H1 (cell line): ENCODE measurements around the gene SMC6. TPM values are rescaled to one million over a fixed set of nuclear protein-coding genes. Genes with fewer than 3 reads are reported as not detected.

ENCODE experiments used
- CTCF ChIA-PET: fragments of 300-600 bp; sonication (Branson Sonifier 250); formaldehyde crosslinking; loops from one replicate; lab custom pipeline; 2021; ENCODE audit not compliant: partially characterized antibody; lab: Charles Lee
- POLR2A ChIA-PET: fragments of 300-600 bp; sonication (Branson Sonifier 250); formaldehyde crosslinking; loops from one replicate; lab custom pipeline; 2021; ENCODE audit warnings: inconsistent platforms; ENCODE audit not compliant: partially characterized antibody; lab: Charles Lee
- DNase-seq, 2 experiments: peaks; one replicate each; pipeline versions ENCODE4 v3.0.0 to v3.0.0-alpha.2; 2010 to 2022; ENCODE audit warnings: low spot score in 2 of 2, low read depth in 1 of 2, mixed read lengths in 1 of 2
- FAIRE-seq: peaks from 2 replicates; lab custom pipeline; 2011; peaks lifted over from hg19 to GRCh38; lab: Jason Lieb, UNC
- H2AFZ ChIP-seq: 2 replicates; pipeline ENCODE4 v1.8.1; 2012; ENCODE audit warnings: low read length, inconsistent platforms
- H2AK5ac ChIP-seq: 2 replicates; pipeline ENCODE4 v1.6.1; 2013; ENCODE audit warnings: low read depth, low read length
- H2BK120ac ChIP-seq: replicated peaks from 2 replicates; pipeline ENCODE3; 2013; ENCODE audit warnings: low read depth, low read length, inconsistent platforms
- H2BK12ac ChIP-seq: 2 replicates; pipeline ENCODE4 v1.6.1; 2013; ENCODE audit warnings: low read depth, low read length
- H2BK15ac ChIP-seq: 2 replicates; pipeline ENCODE4 v1.6.1; 2013; ENCODE audit warnings: low read length
- H2BK20ac ChIP-seq: 2 replicates; pipeline ENCODE4 v1.6.1; 2013; ENCODE audit warnings: low read length
- H2BK5ac ChIP-seq: 2 replicates; pipeline ENCODE4 v1.6.1; 2013; ENCODE audit warnings: low read depth, low read length
- H3K14ac ChIP-seq: 2 replicates; pipeline ENCODE4 v1.6.1; 2013; ENCODE audit warnings: inconsistent platforms; ENCODE audit not compliant: insufficient read length
- H3K18ac ChIP-seq: 2 replicates; pipeline ENCODE4 v1.6.1; 2013; ENCODE audit warnings: low read length; ENCODE audit errors: extremely low read depth
- H3K23ac ChIP-seq: 2 replicates; pipeline ENCODE4 v1.6.1; 2013; ENCODE audit warnings: inconsistent platforms; ENCODE audit not compliant: insufficient read length
- H3K23me2 ChIP-seq: 2 replicates; pipeline ENCODE4 v1.6.1; 2013; ENCODE audit warnings: low read depth, low read length
- H3K27ac ChIP-seq: 2 replicates; pipeline ENCODE4 v1.6.1; 2011; ENCODE audit warnings: low read depth, low read length, inconsistent platforms
- H3K27me3 ChIP-seq, 4 experiments: replicated peaks in 1 of 4; 1 replicate in 1 of 4; 2 replicates in 3 of 4; pipeline versions ENCODE4 v1.6.1 to v1.8.1; 2011 to 2013; ENCODE audit warnings: low read length in 3 of 4, mild to moderate bottlenecking in 3 of 4, inconsistent platforms in 2 of 4, mixed read lengths in 2 of 4, moderate library complexity in 1 of 4; ENCODE audit not compliant: control insufficient read depth in 3 of 4, insufficient read depth in 3 of 4; ENCODE audit errors: extremely low read depth in 1 of 4
- H3K36me3 ChIP-seq, 4 experiments: 2 replicates each; pipeline versions ENCODE4 v1.6.1 to v1.8.1; 2011 to 2013; ENCODE audit warnings: mild to moderate bottlenecking in 4 of 4, low read length in 3 of 4, moderate library complexity in 2 of 4, control low read depth in 1 of 4, inconsistent platforms in 1 of 4; ENCODE audit not compliant: insufficient read depth in 4 of 4, control insufficient read depth in 2 of 4
- H3K4ac ChIP-seq: replicated peaks from 2 replicates; pipeline ENCODE3; 2013; ENCODE audit warnings: low read length, low read depth, mixed read lengths, inconsistent platforms; ENCODE audit not compliant: insufficient read length
- H3K4me1 ChIP-seq, 4 experiments: replicated peaks in 1 of 4; 1 replicate in 1 of 4; 2 replicates in 3 of 4; pipeline versions ENCODE4 v1.6.1 to v1.8.1; 2011 to 2013; ENCODE audit warnings: low read length in 3 of 4, inconsistent platforms in 2 of 4, mixed read lengths in 1 of 4; ENCODE audit not compliant: insufficient read depth in 4 of 4, control insufficient read depth in 3 of 4
- H3K4me2 ChIP-seq, 2 experiments: 2 replicates each; pipeline versions ENCODE4 v1.6.1 to v1.8.1; 2011 to 2013; ENCODE audit warnings: low read depth in 2 of 2, low read length in 2 of 2, control low read depth in 1 of 2, inconsistent platforms in 1 of 2, mild to moderate bottlenecking in 1 of 2; ENCODE audit not compliant: insufficient read depth in 1 of 2
- H3K4me3 ChIP-seq, 4 experiments: fragments of 200-600, 300-600 bp in 1 of 4; sonication (generic), shearing (Covaris generic), sonication (Bioruptor Twin) in 1 of 4; 2 replicates each; pipeline versions ENCODE4 v1.5.1 to v1.8.1; 2011 to 2016; ENCODE audit warnings: low read length in 4 of 4, low read depth in 3 of 4, control low read depth in 2 of 4, inconsistent platforms in 2 of 4, mild to moderate bottlenecking in 2 of 4, mixed read lengths in 1 of 4, moderate library complexity in 1 of 4; ENCODE audit not compliant: insufficient read depth in 2 of 4; ENCODE audit errors: extremely low read depth in 1 of 4
- H3K56ac ChIP-seq: replicated peaks from 2 replicates; pipeline ENCODE3; 2013; ENCODE audit warnings: low read depth, mild to moderate bottlenecking, mixed read lengths, low read length, inconsistent platforms; ENCODE audit not compliant: insufficient read length
- H3K79me1 ChIP-seq: 2 replicates; pipeline ENCODE4 v1.6.1; 2013; ENCODE audit warnings: low read depth, low read length, control low read depth
- H3K79me2 ChIP-seq, 2 experiments: 2 replicates each; pipeline versions ENCODE4 v1.6.1 to v1.8.1; 2012 to 2013; ENCODE audit warnings: low read length in 2 of 2, mild to moderate bottlenecking in 2 of 2, inconsistent platforms in 1 of 2; ENCODE audit not compliant: insufficient read depth in 2 of 2, control insufficient read depth in 1 of 2
- H3K9ac ChIP-seq, 4 experiments: replicated peaks in 1 of 4; 1 replicate in 1 of 4; 2 replicates in 3 of 4; pipeline versions ENCODE4 v1.6.1 to v1.8.1; 2011 to 2013; ENCODE audit warnings: low read depth in 3 of 4, low read length in 3 of 4, control low read depth in 2 of 4, mild to moderate bottlenecking in 2 of 4, moderate library complexity in 2 of 4, inconsistent platforms in 1 of 4; ENCODE audit errors: extremely low read depth in 1 of 4
- H3K9me3 ChIP-seq, 2 experiments: 2 replicates each; pipeline versions ENCODE4 v1.6.1 to v1.8.1; 2012 to 2013; ENCODE audit warnings: mild to moderate bottlenecking in 2 of 2, moderate library complexity in 2 of 2, control low read depth in 1 of 2, inconsistent platforms in 1 of 2, low read depth in 1 of 2, low read length in 1 of 2, mixed read lengths in 1 of 2; ENCODE audit not compliant: insufficient read depth in 2 of 2
- H4K20me1 ChIP-seq, 2 experiments: replicated peaks in 1 of 2; 2 replicates each; pipeline versions ENCODE3 to v1.8.1; 2011 to 2013; ENCODE audit warnings: inconsistent platforms in 2 of 2, low read length in 2 of 2, mild to moderate bottlenecking in 1 of 2; ENCODE audit not compliant: insufficient read depth in 2 of 2, control insufficient read depth in 1 of 2
- H4K5ac ChIP-seq: 2 replicates; pipeline ENCODE4 v1.6.1; 2013; ENCODE audit warnings: low read length, low read depth, mixed read lengths, inconsistent platforms; ENCODE audit not compliant: insufficient read length
- H4K8ac ChIP-seq: 2 replicates; pipeline ENCODE4 v1.8.0; 2013; ENCODE audit warnings: mild to moderate bottlenecking, moderate library complexity, low read length, inconsistent platforms; ENCODE audit not compliant: insufficient read depth; ENCODE audit errors: extremely low read depth
- H4K91ac ChIP-seq: replicated peaks from 2 replicates; pipeline ENCODE3; 2013; ENCODE audit warnings: low read length, mixed read lengths, inconsistent platforms; ENCODE audit not compliant: insufficient read length
- EP300 ChIP-seq, 2 experiments: IDR thresholded peaks; 1 replicate in 1 of 2; 2 replicates in 1 of 2; pipeline ENCODE4 v1.6.1; 2011 to 2012; ENCODE audit warnings: low read depth in 2 of 2, low read length in 2 of 2, mild to moderate bottlenecking in 2 of 2, borderline replicate concordance in 1 of 2, inconsistent platforms in 1 of 2, moderate library complexity in 1 of 2
- JUND ChIP-seq: IDR thresholded peaks from 2 replicates; pipeline ENCODE4 v1.6.1; 2011; ENCODE audit warnings: mild to moderate bottlenecking, improper control_type of control experiment, low read length
- PHF8 ChIP-seq: fragments of 200-600 bp; sonication (generic); conservative IDR thresholded peaks from 2 replicates; pipeline ENCODE4 v1.7.1; 2012; ENCODE audit warnings: low read depth, mild to moderate bottlenecking, inconsistent platforms, low read length, moderate library complexity
- SP4 ChIP-seq: IDR thresholded peaks from 2 replicates; pipeline ENCODE4 v1.6.1; 2012; ENCODE audit warnings: low read length, inconsistent platforms
- SRF ChIP-seq: IDR thresholded peaks from 2 replicates; pipeline ENCODE4 v1.6.1; 2011; ENCODE audit warnings: mild to moderate bottlenecking, low read depth, low read length, moderate library complexity
- TAF1 ChIP-seq: IDR thresholded peaks from 2 replicates; pipeline ENCODE4 v1.6.1; 2011; ENCODE audit warnings: mild to moderate bottlenecking, low read depth, low read length
- WGBS, 2 experiments: shearing (Covaris generic) in 1 of 2; methylation state at CpG; one replicate each; pipeline versions ENCODE4 v1.1.6 to v1.1.7; 2013 to 2015; ENCODE audit warnings: low lambda C conversion rate in 2 of 2, mixed read lengths in 2 of 2, inconsistent platforms in 1 of 2, low coverage in 1 of 2, missing lambda C conversion rate in 1 of 2; ENCODE audit not compliant: insufficient replicate concordance in 2 of 2, insufficient coverage in 1 of 2, insufficient read length in 1 of 2; ENCODE audit errors: extremely low coverage in 1 of 2, missing lambda C conversion rate in 1 of 2; 5-methylcytosine and 5-hydroxymethylcytosine counted together
- polyA plus RNA-seq, 7 experiments: library from polyadenylated mRNA; depleted of rRNA in 3 of 7; stranded (reverse) in 5 of 7; unstranded in 2 of 7; fragments of >200 nt in 5 of 7; fragments of 200-250 nt in 2 of 7; gene quantifications; 1 replicate in 5 of 7; 2 replicates in 1 of 7; 4 replicates in 1 of 7; pipeline versions ENCODE4 v1.2.1 to v1.2.3, GENCODE V29; 2011 to 2013; ENCODE audit warnings: missing spikeins in 2 of 7, mixed read lengths in 2 of 7
- total RNA-seq: library from RNA; stranded (reverse); fragmentation: NEBNext Ultra II Directional; extraction: Animal tissue kit (Norgen Biotek cat#: 25700); gene quantifications from 2 replicates; pipeline ENCODE4 v1.2.1, GENCODE V29; 2021

SMC6 gene
- total and polyA plus RNA-seq, 2 of the 8 experiments (the other 6 are each of a cell fraction or from before 2014, with no cell fraction given): 9.7 to 49.5 TPM

GRCh38 chr2:17788773-17789172, 35.2 kb upstream of the SMC6 start:
- Histone ChIP-seq H3K4me2 (no peak overlapping the region), H3K23me2 (no peaks in the 10 kb centered on the region), H3K4ac (no peak overlapping the region), H3K4me1 (peaks cover 0 to 3% (median 0%) of the 10 kb centered on the region in 4 experiments; a peak in 1 of 7 replicates), H4K20me1 (no peaks in the 10 kb centered on the region)
- FAIRE-seq: no peak
- CTCF ChIA-PET: interaction anchor here (1.5 kb wide), 1 partner anchor 10 kb away, joined by 5 read pairs; no protein-coding TSS in a partner anchor
- TF ChIP-seq SP4: no peak
- TF ChIP-seq EP300 (IDR thresholded peaks at IDR 0.05; ENCODE audit: borderline replicate concordance in 1 of 2, low read depth in 2 of 2, low read length in 2 of 2): no peak
- no peak for TF ChIP-seq JUND
- no peak for TF ChIP-seq TAF1
- TF ChIP-seq PHF8: no peak
- no peak for TF ChIP-seq SRF
- TF ChIP-seq, all 59 proteins: peak for 0
- no peak overlapping the region for H4K8ac ChIP-seq
- no peak overlapping the region for H3K18ac ChIP-seq
- H2BK15ac ChIP-seq: no peak overlapping the region
- H3K56ac ChIP-seq: no peak overlapping the region
- no peak overlapping the region for H2BK5ac ChIP-seq
- H4K91ac ChIP-seq: no peak overlapping the region
- no peak overlapping the region for H4K5ac ChIP-seq
- H3K4me3 ChIP-seq: no peak overlapping the region
- no peaks in the 10 kb centered on the region for H3K36me3 ChIP-seq
- H2AFZ ChIP-seq: no peak overlapping the region
- 78% methylated on average over 4 of the region's 4 CpGs; no CpG with 5 or more reads in 1 of the 2 experiments for WGBS, 2 experiments
- POLR2A ChIA-PET: no interaction called here
- H3K14ac ChIP-seq: no peak overlapping the region
- H2AK5ac ChIP-seq: no peak overlapping the region
- no peaks in the 10 kb centered on the region for H3K79me2 ChIP-seq
- no peak overlapping the region for H2BK20ac ChIP-seq
- H3K27me3 ChIP-seq: no peaks in the 10 kb centered on the region
- H3K9me3 ChIP-seq: no peaks in the 10 kb centered on the region
- no peak overlapping the region for H2BK120ac ChIP-seq
- H3K23ac ChIP-seq: no peak overlapping the region
- no peak for DNase-seq
- H3K79me1 ChIP-seq: no peaks in the 10 kb centered on the region
- H3K9ac ChIP-seq: no peak overlapping the region
- H2BK12ac ChIP-seq: no peak overlapping the region
- no peak overlapping the region for H3K27ac ChIP-seq
